ENCODE measurements around the gene RALGPS2.

Gene RALGPS2

DNA sequence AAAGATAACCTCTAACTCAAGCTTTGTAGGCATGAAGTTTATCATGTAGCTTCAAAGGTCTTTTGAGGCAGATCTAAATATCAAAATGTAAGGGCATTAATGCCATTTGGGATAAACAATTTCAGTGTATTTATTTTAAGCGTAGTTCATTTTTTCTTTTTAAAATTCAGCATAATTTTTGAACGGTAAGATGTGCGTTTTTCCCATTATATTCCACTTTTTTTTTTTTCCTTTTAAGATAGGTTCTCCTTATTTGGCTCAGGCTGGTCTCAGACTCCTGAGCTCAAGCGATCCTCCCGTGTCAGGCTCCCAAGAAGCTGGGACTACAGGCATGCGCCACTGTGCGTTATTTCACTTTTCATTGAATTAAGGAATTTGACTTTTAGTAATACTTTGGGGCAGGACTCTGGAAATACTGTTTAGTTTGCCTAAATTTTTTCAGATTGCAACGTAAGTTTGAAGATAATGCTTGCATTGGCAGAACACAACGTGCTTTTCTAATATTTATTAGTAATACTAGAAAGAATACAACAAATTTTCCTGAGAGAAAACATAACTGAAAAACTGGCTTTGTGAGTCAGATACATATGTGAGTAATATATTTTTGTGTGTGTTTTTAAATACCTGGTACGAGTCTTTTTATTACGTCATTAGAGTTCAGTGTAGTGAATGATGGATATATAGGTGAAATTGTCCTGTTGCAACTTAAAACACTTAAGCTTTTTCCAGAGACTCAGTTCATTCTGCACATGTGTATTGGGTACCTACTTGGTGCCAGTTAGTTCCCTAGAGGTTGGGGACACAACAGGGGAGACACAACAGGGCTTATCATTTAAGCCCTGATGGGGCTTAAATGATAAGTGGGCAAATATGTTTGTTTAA, 2.2 kb downstream of the RALGPS2 start:
- TF ChIP-seq TOX (CRISPR knock-in tag; IDR thresholded peaks at IDR 0.05; ENCODE audit: borderline replicate concordance) (peak; percentile 17; the same call in 1 of the 2 replicates), OSR1 (CRISPR knock-in tag; IDR thresholded peaks at IDR 0.05) (no peak)
- no peak for ATAC-seq

DNA sequence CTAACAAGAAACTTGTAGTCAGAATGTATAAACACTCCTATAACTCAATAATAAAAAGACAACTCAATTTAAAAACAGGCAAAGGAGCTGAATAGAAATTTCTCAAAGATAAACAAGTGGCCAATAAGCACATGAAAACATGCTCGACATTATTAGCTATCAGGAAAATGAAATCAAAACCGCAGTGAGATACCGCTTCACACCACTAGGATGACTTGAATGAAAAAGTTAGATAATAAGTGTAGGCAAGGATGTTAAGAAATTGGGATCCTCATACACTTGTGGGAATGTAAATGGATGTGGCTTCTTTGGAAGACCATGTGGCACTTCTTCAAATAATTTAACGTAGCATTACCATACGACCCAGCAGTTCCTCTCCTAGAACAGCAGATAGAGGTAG, 8.9 kb downstream of the RALGPS2 start:
- no peak for ATAC-seq
- TF ChIP-seq ESRRG (CRISPR knock-in tag; IDR thresholded peaks at IDR 0.05) (no peak), ISL1 (CRISPR knock-in tag; IDR thresholded peaks at IDR 0.05) (no peak), BACH2 (CRISPR knock-in tag; IDR thresholded peaks at IDR 0.05; ENCODE audit: borderline replicate concordance) (no peak), ARNTL (CRISPR knock-in tag; IDR thresholded peaks at IDR 0.05; ENCODE audit: borderline replicate concordance, low read depth) (no peak), SNAI2 (CRISPR knock-in tag; IDR thresholded peaks at IDR 0.05) (no peak)

DNA sequence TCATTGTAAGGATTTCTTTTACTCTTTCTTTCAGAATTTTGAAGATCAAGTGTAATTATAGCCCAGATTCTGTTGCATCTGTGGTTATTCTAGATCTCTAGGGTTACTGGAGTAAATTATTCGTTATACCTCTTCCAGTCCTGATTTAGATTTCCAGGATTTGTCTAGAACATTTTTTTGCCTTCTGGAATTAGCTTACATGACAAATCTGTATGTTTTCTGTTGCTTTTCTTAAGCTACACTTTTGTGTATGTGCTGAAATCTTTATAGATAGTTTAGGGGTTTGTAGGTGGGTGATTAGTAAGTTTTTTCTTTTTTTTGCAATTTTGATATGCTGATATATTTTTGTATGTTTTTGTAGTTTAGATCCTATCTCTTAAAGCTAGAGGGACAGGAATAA, 13.7 kb downstream of the RALGPS2 start:
- ATAC-seq = no peak
- TF ChIP-seq SNAI2 (CRISPR knock-in tag; IDR thresholded peaks at IDR 0.05) = no peak
- TF ChIP-seq, protein P1, sequence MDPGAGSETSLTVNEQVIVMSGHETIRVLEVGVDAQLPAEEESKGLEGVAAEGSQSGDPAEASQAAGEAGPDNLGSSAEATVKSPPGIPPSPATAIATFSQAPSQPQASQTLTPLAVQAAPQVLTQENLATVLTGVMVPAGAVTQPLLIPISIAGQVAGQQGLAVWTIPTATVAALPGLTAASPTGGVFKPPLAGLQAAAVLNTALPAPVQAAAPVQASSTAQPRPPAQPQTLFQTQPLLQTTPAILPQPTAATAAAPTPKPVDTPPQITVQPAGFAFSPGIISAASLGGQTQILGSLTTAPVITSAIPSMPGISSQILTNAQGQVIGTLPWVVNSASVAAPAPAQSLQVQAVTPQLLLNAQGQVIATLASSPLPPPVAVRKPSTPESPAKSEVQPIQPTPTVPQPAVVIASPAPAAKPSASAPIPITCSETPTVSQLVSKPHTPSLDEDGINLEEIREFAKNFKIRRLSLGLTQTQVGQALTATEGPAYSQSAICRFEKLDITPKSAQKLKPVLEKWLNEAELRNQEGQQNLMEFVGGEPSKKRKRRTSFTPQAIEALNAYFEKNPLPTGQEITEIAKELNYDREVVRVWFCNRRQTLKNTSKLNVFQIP (CRISPR knock-in tag; IDR thresholded peaks at IDR 0.05; ENCODE audit: borderline replicate concordance, low read depth) = no peak
- no peak for TF ChIP-seq ISL1 (CRISPR knock-in tag; IDR thresholded peaks at IDR 0.05)
- TF ChIP-seq TCF4 (CRISPR knock-in tag; IDR thresholded peaks at IDR 0.05; ENCODE audit: borderline replicate concordance) = no peak
- TF ChIP-seq ZFP30 (CRISPR knock-in tag; IDR thresholded peaks at IDR 0.05) = no peak
- TF ChIP-seq, protein P2, sequence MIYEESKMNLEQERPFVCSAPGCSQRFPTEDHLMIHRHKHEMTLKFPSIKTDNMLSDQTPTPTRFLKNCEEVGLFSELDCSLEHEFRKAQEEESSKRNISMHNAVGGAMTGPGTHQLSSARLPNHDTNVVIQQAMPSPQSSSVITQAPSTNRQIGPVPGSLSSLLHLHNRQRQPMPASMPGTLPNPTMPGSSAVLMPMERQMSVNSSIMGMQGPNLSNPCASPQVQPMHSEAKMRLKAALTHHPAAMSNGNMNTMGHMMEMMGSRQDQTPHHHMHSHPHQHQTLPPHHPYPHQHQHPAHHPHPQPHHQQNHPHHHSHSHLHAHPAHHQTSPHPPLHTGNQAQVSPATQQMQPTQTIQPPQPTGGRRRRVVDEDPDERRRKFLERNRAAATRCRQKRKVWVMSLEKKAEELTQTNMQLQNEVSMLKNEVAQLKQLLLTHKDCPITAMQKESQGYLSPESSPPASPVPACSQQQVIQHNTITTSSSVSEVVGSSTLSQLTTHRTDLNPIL (CRISPR knock-in tag; IDR thresholded peaks at IDR 0.05; ENCODE audit: low read depth) = no peak

DNA sequence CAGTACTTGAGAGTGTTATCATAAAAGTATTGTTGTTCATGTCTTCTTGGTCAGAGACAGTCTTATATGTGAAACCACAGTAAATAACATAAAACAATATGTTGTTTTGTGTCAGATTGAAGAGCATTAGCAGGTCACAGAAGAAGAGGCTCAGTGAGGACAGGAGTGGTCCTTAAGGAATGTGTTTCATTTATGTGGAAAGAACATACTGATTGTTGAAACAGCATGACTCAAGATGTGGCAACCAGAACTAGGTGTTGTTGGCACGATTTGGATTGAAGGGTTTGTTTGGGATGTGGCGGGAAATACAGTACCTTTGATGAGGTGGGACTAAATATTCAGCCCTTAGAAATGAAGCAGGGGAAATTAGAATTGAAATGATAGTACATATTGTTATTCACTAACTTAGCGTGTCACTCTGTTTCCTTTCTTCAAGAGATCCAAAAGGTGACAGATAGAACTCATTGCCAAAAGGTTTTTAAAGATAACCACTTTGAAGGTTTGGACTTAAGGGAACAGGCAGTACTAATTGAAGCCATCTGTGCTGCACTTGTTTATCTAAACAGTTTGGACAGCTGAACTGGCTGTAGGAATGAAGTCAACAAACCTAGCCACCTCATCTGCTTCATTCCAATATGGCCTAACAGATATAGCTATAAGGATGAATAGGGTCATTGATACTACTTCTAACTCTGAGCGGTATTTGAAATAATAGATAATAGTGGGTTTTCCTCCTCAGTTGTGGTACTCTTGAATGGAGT, 14.4 kb downstream of the RALGPS2 start:
- TF ChIP-seq TCF4 (CRISPR knock-in tag; IDR thresholded peaks at IDR 0.05; ENCODE audit: borderline replicate concordance) (no peak), PPARA (CRISPR knock-in tag; IDR thresholded peaks at IDR 0.05; ENCODE audit: borderline replicate concordance) (no peak), GLIS3 (CRISPR knock-in tag; IDR thresholded peaks at IDR 0.05) (no peak), BACH2 (CRISPR knock-in tag; IDR thresholded peaks at IDR 0.05; ENCODE audit: borderline replicate concordance) (no peak), ZC3H10 (CRISPR knock-in tag; IDR thresholded peaks at IDR 0.05) (no peak), RARB (CRISPR knock-in tag; IDR thresholded peaks at IDR 0.05) (no peak), ZNF70 (CRISPR knock-in tag; IDR thresholded peaks at IDR 0.05) (no peak), ZFP30 (CRISPR knock-in tag; IDR thresholded peaks at IDR 0.05) (no peak), SNAI2 (CRISPR knock-in tag; IDR thresholded peaks at IDR 0.05) (no peak), ZNF565 (CRISPR knock-in tag; conservative IDR thresholded peaks at IDR 0.05; ENCODE audit: low read depth) (no peak), OSR1 (CRISPR knock-in tag; IDR thresholded peaks at IDR 0.05) (no peak), ISL1 (CRISPR knock-in tag; IDR thresholded peaks at IDR 0.05) (no peak)
- TF ChIP-seq, protein P3, sequence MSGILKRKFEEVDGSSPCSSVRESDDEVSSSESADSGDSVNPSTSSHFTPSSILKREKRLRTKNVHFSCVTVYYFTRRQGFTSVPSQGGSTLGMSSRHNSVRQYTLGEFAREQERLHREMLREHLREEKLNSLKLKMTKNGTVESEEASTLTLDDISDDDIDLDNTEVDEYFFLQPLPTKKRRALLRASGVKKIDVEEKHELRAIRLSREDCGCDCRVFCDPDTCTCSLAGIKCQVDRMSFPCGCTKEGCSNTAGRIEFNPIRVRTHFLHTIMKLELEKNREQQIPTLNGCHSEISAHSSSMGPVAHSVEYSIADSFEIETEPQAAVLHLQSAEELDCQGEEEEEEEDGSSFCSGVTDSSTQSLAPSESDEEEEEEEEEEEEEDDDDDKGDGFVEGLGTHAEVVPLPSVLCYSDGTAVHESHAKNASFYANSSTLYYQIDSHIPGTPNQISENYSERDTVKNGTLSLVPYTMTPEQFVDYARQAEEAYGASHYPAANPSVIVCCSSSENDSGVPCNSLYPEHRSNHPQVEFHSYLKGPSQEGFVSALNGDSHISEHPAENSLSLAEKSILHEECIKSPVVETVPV (CRISPR knock-in tag; IDR thresholded peaks at IDR 0.05) = no peak
- TF ChIP-seq, protein P2 (CRISPR knock-in tag; IDR thresholded peaks at IDR 0.05; ENCODE audit: low read depth) = no peak
- TF ChIP-seq, protein P4, sequence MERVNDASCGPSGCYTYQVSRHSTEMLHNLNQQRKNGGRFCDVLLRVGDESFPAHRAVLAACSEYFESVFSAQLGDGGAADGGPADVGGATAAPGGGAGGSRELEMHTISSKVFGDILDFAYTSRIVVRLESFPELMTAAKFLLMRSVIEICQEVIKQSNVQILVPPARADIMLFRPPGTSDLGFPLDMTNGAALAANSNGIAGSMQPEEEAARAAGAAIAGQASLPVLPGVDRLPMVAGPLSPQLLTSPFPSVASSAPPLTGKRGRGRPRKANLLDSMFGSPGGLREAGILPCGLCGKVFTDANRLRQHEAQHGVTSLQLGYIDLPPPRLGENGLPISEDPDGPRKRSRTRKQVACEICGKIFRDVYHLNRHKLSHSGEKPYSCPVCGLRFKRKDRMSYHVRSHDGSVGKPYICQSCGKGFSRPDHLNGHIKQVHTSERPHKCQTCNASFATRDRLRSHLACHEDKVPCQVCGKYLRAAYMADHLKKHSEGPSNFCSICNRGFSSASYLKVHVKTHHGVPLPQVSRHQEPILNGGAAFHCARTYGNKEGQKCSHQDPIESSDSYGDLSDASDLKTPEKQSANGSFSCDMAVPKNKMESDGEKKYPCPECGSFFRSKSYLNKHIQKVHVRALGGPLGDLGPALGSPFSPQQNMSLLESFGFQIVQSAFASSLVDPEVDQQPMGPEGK (CRISPR knock-in tag; IDR thresholded peaks at IDR 0.05; ENCODE audit: borderline replicate concordance) = no peak

More for the DNA sequence above, 14.4 kb downstream of the RALGPS2 start:
- peak; percentile 81 for ATAC-seq
